ENCODE data around the gene TBCD.

TBCD gene

DNA sequence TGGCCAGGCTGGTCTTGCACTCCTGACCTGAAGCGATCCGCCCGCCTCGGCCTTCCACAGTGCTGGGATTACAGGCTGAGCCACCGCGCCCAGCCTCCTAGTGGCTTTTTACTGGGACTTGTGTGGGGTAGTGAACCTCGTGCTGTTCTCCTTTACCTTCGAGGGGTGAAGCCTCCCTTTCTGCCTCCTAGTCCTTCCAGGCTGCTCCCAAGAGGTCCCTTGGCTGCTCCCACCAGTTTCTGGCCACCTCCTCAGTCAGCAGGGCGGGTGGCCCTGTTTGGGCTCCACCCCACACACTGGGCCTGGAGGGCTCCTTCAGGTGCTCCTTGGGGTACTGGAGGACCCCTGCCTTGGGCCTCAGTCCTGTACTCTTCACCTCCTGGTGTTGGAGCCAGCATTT lies 158.9 kb downstream of the TBCD start:
- DNase-seq (ENCODE audit: low spot score): no peak
- TF ChIP-seq, protein P1, sequence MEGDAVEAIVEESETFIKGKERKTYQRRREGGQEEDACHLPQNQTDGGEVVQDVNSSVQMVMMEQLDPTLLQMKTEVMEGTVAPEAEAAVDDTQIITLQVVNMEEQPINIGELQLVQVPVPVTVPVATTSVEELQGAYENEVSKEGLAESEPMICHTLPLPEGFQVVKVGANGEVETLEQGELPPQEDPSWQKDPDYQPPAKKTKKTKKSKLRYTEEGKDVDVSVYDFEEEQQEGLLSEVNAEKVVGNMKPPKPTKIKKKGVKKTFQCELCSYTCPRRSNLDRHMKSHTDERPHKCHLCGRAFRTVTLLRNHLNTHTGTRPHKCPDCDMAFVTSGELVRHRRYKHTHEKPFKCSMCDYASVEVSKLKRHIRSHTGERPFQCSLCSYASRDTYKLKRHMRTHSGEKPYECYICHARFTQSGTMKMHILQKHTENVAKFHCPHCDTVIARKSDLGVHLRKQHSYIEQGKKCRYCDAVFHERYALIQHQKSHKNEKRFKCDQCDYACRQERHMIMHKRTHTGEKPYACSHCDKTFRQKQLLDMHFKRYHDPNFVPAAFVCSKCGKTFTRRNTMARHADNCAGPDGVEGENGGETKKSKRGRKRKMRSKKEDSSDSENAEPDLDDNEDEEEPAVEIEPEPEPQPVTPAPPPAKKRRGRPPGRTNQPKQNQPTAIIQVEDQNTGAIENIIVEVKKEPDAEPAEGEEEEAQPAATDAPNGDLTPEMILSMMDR (IDR thresholded peaks at IDR 0.05; ENCODE audit: extremely low read depth, missing control alignments): no peak

DNA sequence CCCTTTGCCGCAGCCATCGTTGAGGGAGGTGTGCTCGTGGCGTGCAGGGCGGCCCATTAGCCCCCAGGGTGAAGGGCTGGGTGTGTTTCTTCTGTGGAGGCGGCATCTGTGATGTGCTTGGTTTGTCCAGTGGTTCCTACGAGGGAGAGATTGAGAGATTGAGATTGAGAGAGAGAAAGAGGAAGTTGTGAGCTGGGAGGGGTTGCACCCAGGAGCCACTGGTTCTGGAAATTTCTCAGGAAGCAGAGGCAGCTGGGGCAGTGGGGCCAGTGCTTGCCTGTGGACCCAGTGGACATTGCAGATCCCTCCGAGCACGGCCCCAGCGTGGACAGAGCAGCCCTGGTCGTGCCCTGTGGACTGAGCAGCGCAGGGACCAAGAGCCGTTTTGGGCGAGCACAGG lies 160.0 kb downstream of the TBCD start:
- DNase-seq (ENCODE audit: low spot score): peak; percentile 65
- TF ChIP-seq, protein P1 (IDR thresholded peaks at IDR 0.05; ENCODE audit: extremely low read depth, missing control alignments): no peak

DNA sequence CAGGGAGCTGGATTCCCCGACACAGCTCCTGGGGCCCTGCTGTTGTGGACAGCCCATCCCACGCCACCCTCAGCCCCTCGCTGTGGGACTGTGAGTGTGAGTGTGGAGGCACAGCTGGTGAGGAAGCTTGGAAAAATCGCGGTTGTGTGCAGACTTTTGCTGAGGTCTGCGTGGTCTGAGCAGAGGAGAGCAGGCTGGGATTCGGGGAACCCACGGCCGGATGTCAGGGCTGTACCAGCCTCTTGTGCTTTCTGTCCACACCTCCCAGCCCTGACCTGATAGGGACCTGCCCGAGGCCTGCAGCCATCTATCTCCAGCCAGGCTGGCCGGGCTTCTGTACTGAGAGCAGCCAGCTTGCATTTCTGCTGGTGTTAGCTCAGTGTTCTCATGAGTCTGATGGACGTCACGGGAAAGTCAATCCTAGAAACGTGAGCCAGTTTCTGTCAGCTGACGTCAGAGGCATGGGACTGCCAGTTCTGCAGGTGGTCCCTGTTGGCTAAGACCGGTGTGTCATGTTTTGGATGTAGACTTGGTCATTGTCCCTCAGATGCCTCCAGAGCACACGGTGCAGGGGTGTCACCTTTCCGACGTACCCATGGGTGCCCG lies 160.7 kb downstream of the TBCD start:
- TF ChIP-seq, protein P1 (IDR thresholded peaks at IDR 0.05; ENCODE audit: extremely low read depth, missing control alignments): no peak
- DNase-seq (ENCODE audit: low spot score): no peak

DNA sequence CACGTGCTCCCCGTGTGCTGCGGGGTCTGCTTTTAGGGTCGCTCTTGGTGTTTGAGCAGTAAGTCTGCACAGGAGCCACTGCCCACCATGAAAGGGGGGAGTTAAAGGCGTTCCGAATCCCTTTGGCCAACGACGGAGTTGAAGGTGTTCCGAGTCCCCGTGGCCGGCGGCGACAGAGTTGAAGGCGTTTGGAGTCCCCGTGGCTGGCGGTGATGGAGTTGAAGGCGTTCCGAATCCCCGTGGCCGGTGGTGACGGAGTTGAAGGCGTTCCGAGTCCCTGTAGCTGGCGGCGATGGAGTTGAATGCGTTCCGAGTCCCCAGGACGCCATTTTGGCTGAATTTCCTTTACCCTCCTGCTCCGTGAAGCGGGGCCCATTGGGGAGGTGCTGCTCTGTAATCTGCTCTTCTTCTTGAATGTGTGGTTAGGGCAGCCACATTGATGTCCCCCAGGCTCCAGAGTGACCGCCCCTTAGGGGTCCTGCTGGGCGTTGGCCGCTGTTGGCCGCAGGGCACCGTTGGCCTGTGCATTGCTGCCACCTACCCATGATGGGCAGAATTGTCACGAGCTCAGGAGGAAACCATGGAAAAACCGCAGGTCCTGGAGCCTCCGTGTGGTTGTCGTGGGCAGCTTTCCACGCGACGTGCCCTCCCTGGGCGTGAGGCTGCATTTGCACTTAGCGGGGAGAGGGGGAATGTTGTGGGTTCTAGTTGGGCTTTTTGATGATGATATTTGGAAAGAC lies 161.6 kb downstream of the TBCD start:
- DNase-seq (ENCODE audit: low spot score): no peak

DNA sequence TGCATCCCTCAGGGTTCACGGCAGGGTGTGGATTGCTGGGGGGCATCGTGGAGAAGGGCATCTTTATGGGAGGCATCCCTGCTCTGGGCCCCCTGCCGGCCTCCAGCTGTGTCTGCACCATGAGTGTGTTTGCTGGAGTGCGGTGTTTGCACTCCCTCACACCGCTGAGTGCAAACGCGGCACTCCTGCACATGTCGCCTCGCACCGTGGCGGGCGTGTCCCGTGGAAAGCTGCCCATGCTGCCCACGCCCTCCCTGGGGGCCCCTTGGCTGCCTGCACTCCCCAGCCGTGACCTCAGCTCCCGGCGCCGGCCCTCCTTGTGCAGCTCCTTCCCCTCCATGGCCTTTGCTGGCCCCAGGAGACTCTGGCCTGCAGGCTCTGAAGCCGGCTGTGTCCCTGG lies 162.5 kb downstream of the TBCD start:
- peak; percentile 81 for DNase-seq (ENCODE audit: low spot score)
- TF ChIP-seq, protein P1 (IDR thresholded peaks at IDR 0.05; ENCODE audit: extremely low read depth, missing control alignments): peak; percentile 23

More for the DNA sequence above, 161.6 kb downstream of the TBCD start:
- TF ChIP-seq, protein P1 (IDR thresholded peaks at IDR 0.05; ENCODE audit: extremely low read depth, missing control alignments): no peak

DNA sequence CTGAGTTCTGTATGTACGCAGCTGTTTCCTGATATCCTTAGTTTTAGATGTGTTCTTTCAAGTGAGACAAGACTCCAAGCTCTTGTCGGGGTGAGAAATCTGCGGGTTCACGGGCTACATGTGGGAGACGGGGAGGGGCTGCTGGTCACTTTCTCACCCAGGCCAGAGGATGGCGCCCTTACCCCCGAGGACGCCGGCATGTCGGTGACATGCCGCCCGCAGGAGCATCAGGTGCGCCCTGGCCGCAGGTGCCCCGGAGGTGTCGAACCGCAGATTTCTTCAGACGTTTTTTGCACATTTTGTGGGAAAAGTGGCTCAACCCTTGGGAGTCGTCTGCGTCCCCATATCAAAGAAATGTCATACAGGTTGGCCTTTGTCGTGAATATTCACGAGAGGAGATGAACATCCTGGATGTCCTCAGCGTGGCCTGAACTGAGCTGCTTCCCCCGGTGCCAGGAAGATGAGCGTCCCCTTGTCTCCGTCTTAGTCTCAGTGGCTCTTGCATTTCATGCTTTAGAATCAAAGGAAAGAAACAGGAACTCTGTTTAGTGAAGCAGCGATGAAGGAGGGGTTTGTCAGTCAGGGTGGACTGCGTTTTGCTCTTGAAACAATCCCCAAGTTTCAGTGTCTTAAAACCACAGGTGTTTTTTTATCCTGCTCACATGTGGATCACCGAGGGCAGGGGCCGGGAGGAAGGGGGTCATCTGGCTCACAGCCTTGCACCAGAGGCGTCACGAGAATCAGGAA lies 163.3 kb downstream of the TBCD start:
- TF ChIP-seq, protein P1 (IDR thresholded peaks at IDR 0.05; ENCODE audit: extremely low read depth, missing control alignments): no peak
- DNase-seq (ENCODE audit: low spot score): peak; percentile 55

DNA sequence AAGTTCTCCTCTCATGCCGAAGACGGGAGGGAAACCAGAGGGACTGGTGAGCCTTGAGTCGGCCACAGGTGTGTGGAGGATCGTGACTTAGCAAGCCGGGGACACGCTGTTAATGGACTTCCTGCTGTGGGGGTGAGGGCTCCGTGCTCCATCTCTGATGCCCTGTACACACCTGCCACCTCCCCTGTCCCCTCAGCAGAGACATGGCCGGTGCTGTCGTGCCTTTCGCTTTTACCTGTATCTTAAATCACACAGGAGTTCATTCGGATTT lies 163.8 kb downstream of the TBCD start:
- DNase-seq (ENCODE audit: low spot score): no peak
- TF ChIP-seq, protein P1 (IDR thresholded peaks at IDR 0.05; ENCODE audit: extremely low read depth, missing control alignments): no peak
